ENCODE measurements around the gene CPN2.

- no peak for TF ChIP-seq CTCF (IDR thresholded peaks at IDR 0.05)
- no peak for TF ChIP-seq POLR2A (IDR thresholded peaks at IDR 0.05)
Measured at GRCh38 chr3:194300382-194300758, 50.8 kb downstream of the CPN2 start.

Data from testis (tissue), 2 donors.